ENCODE measurements around the gene HOXA13.
A peak's percentile ranks its signal among the peaks of the same experiment; 100 is the strongest.

Gene HOXA13

DNA sequence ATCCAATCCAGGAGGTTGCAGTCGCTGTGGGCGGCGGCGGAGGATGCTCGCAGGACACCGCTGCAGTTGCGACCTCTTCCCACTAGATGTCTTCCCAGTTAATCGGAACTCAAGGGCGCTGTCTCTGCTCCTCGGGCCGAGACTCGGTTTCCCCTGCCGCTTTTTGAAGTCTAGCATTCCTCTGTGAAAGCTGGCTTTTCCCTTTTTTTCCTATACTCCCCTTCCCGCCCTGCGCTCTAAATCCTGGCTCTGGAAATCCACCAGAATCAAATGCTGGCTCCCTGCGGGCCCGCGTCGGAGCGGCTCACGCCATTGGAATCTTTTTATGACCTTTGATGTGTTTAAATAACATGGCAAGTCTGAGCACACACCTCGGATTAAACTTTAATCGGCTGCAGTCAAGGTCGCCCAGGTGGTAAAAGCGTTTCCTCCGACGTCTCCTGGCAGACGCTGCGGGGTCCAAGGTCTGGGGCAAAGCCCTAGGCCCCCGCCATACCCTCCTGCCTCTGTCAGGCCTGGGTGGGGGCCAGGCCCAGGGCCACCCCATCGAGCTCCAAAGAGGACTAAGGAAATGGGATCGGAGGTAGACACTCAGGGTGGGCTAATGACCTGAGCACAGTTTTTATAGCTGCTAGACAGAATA is 10.7 kb upstream of the HOXA13 start:
- no peak for FAIRE-seq
- peak; percentile 53 for TF ChIP-seq CTCF (IDR thresholded peaks at IDR 0.05; ENCODE audit: insufficient read depth, missing control alignments)
- DNase-seq (ENCODE audit: insufficient read length, low spot score): no peak

GRCh38 chr7:27209933-27210440 is 10.1 kb upstream of the HOXA13 start:
- FAIRE-seq (no peak), DNase-seq (ENCODE audit: insufficient read length, low spot score) (no peak)

DNA sequence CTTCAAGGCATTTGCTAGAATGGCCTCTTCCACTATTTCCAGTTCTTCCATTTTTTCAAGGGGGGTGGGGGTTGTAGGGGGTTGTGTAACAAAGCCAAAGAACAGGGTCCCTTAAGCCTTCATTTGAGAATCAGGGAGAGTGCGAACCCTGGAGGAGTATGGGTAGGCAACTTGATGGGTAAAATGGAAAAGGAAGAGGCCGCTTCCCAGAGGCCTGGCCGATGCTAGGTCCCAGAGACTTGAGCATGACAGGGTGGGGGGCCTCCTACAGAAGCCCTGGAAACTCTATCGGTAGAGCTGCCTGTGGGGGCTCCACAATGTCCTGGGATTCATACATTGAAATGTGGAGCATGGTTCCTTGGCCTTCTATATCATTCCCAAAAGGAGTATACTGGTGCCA is 9.1 kb upstream of the HOXA13 start:
- TF ChIP-seq CTCF (IDR thresholded peaks at IDR 0.05; ENCODE audit: insufficient read depth, missing control alignments): no peak
- FAIRE-seq: no peak
- DNase-seq (ENCODE audit: insufficient read length, low spot score): no peak

More at GRCh38 chr7:27209933-27210440, 10.1 kb upstream of the HOXA13 start:
- TF ChIP-seq CTCF (IDR thresholded peaks at IDR 0.05; ENCODE audit: insufficient read depth, missing control alignments): no peak

DNA sequence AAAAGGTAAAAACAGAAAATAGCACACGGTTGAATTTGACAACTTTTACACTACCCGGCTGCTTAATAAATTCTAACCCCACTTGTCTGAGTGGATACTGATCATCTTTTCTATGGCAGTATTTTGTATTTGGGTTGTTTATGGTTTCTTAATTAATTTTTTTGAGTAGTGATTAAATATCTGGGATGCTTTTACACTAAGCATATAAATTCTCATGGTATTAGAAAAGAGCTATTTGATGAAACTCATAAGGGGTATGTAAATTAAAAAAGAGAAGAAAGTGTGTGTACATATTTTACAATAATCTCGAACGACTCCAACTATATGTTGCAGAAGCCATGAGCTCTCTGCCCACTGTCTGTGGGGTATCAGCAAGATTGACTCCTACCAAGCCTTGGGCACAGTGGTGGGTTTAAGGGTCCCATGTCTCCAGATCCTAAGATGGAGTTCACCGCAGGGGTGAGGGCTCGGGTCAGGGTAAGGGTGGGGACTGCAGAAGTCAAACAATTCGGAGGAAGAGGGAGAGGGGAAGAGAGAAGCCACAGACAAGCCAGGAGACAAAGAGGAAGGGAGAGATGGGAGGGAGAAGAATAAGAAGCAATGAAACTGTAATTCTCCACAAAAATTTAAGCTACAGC is 7.6 kb upstream of the HOXA13 start:
- DNase-seq (ENCODE audit: insufficient read length, low spot score): no peak
- no peak for FAIRE-seq
- no peak for TF ChIP-seq CTCF (IDR thresholded peaks at IDR 0.05; ENCODE audit: insufficient read depth, missing control alignments)

DNA sequence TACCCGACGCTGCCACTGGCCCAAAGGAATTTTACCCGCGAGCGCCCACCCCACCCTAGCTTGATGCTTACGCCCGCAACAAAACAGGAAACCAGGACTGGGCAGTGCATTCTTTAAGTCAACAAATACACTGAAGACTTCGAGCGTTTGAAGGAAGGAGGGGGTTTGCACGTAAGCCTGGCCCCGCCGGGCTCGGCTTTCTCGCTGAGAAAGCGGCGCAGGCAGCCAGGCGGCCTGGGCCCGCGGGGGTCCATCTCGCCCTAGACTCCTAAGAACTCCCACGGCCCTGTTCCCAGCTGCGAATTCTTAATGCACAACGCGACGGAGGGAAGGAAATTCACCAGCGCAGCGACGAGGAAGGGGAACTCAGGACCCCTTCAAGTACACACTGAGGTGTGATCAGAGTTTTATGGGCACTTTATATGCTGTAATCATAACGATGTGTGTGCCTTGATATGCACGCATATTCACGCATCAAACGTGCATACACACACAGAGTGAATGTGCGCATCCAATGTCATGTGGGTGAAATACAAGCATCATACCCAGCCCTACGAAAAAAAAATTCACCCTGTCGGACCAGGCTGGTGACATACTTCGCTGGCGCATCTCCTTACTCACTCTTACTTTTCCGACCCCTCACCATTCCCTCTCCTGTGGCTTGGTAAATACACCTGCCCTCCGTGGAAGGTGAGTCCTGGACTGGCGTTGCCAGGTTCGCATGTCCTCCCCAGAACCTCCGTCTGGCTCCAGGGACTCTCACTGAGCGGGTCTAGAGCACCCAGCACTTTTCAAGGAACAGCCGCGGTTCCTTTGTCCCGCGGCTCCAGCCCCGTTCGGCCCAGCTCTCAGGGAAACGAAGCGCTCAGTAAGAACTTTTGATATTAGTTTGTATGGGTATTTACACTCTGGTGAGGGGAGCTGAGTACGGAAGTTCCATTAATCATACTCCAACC is 5.7 kb upstream of the HOXA13 start:
- DNase-seq (ENCODE audit: insufficient read length, low spot score) (no peak), FAIRE-seq (no peak)
- no peak for TF ChIP-seq CTCF (IDR thresholded peaks at IDR 0.05; ENCODE audit: insufficient read depth, missing control alignments)

DNA sequence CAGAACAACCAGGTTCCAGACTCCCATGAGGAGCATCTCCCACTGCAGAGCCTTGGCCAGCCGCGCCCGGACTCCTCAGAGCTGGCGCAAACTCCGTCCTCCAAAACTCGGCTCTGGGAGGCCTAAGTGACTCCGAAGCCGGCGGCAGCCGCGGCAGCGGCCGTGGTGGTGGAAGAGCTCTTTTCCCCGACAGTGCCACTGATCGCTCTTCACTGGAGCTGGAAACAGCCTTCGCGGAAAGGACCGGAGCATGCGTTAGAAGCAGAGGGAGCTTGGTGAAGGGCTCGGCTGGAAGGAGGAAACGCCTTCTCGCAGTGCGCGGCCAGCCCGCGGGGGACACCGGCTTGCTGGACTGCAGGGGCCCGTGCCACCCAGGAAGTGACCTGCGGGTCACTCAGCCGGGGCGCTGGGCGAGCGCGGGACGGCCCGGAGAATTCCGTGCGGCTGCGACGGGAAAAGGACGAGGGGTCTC is 5.0 kb upstream of the HOXA13 start:
- no peak for FAIRE-seq
- DNase-seq (ENCODE audit: insufficient read length, low spot score): no peak
- no peak for TF ChIP-seq CTCF (IDR thresholded peaks at IDR 0.05; ENCODE audit: insufficient read depth, missing control alignments)

Data from D721Med (cell line).